Sigmoid colon (tissue), 4 donors: ENCODE data around the gene CHURC1.

ENCODE experiments used
- EP300 ChIP-seq, 4 donors: sonication (generic); formaldehyde crosslinking; IDR thresholded peaks; one replicate each; pipeline ENCODE4 v1.6.1; 2017; ENCODE audit warnings: antibody characterized with exemption in 4 of 4
- TF ChIP-seq, protein P1 (sequence below), 4 experiments: fragments of 450-650 bp in 3 of 4; fragments of 200-600 bp in 1 of 4; IDR thresholded peaks; one replicate each; pipeline ENCODE4 v1.5.1; 2016 to 2019; ENCODE audit warnings: antibody characterized with exemption in 4 of 4, mild to moderate bottlenecking in 3 of 4, moderate library complexity in 2 of 4

DNA sequence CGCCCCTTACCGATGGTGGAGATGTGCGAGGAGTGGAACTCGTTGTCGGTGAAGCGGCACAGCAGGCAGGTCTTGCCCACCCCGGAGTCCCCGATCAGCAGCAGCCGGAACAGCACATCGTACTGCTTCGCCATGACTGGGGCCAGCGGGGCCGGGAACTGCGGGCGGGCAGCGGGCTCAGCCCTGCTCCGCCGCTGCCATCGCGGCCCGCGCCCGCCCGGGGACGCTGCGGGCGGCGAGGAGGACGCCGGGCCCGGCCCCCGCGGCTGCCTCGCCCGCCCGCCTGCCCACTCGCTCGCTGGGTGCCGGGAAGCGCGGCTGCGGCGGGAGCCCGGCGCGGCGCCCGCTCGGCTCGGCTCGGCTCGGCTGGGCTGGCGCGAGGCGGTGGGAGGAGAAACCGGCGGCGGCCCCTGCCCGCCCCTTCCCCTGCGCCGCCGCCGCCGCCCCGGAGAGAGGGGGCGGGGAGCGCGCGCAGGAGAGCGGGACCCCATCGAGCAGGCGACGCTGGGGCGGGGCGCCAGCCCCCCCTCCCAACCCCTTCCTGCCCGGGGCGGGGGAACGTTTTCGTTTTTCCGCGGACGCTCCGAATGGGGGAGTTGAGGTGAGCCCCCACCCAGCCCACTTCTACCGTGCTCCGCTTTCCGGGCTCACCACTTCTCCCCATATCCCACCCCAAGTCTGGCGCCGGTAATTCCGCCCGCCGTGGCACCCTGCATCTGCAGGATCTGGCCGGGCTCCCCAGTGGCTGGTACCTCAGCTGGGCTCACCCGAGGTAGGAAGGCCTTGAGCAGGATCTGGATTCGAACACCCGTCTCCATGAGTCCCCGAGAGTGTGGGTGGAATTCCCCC is 57.9 kb downstream of the CHURC1 start, which contains the start of gene RAB15:
- TF ChIP-seq, protein P1, sequence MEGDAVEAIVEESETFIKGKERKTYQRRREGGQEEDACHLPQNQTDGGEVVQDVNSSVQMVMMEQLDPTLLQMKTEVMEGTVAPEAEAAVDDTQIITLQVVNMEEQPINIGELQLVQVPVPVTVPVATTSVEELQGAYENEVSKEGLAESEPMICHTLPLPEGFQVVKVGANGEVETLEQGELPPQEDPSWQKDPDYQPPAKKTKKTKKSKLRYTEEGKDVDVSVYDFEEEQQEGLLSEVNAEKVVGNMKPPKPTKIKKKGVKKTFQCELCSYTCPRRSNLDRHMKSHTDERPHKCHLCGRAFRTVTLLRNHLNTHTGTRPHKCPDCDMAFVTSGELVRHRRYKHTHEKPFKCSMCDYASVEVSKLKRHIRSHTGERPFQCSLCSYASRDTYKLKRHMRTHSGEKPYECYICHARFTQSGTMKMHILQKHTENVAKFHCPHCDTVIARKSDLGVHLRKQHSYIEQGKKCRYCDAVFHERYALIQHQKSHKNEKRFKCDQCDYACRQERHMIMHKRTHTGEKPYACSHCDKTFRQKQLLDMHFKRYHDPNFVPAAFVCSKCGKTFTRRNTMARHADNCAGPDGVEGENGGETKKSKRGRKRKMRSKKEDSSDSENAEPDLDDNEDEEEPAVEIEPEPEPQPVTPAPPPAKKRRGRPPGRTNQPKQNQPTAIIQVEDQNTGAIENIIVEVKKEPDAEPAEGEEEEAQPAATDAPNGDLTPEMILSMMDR (IDR thresholded peaks at IDR 0.05) = no peak
- TF ChIP-seq EP300 (IDR thresholded peaks at IDR 0.05) = no peak
